ENCODE data around the gene MYH15. TPM values are rescaled to one million over a fixed set of nuclear protein-coding genes. Genes with fewer than 3 reads are reported as not detected.

Gene MYH15
- total RNA-seq, 2 experiments from 2014 or later: 0.46 to 0.57 TPM

DNA sequence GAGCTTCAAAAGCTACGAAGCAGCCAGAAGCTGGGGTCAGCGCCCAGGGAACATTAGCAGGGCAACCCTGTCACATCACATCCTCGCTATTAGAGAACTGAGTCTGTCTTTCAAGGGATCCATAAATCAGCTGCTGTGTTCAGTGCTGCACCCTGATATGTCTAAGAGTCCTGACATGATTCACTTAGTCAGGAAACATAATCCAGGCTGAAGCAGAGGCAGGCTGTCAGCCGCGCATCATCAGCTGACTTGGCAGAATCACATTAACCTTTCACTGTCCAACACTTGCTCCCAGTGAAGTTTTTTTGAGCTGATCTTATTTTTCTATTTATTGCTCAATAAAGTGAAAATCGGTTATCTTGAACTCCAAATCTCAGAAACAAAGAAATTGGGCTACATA, 23.5 kb downstream of the MYH15 start:
- no peaks in the 10 kb centered on the region for H3K36me3 ChIP-seq (ENCODE audit: insufficient read depth, low read length)
- H3K4me1 ChIP-seq (ENCODE audit: insufficient read depth, low read length, poor library complexity, severe bottlenecking): no peaks in the 10 kb centered on the region
- H3K4me3 ChIP-seq (ENCODE audit: low read depth, low read length, poor library complexity, severe bottlenecking): no peak overlapping the region
- H3K9me3 ChIP-seq (ENCODE audit: low read length): no peaks in the 10 kb centered on the region
- H2AFZ ChIP-seq (ENCODE audit: low read length): no peak overlapping the region
- H3K27ac ChIP-seq (ENCODE audit: low read depth, low read length, poor library complexity, severe bottlenecking): no peak overlapping the region
- DNase-seq (ENCODE audit: low spot score): no peak
- POLR2A ChIA-PET: interaction anchor here (1.0 kb wide), 1 partner anchor 9 kb away, joined by 3 read pairs; no protein-coding TSS in a partner anchor
- BruUV-seq (replicated peaks): no TSS peak
- H4K20me1 ChIP-seq (ENCODE audit: insufficient read depth, low read length): no peaks in the 10 kb centered on the region
- H3K9me2 ChIP-seq (ENCODE audit: insufficient read depth, low read length): no peaks in the 10 kb centered on the region
- no peak overlapping the region for H3K4me2 ChIP-seq (ENCODE audit: low read length)
- CTCF ChIA-PET (ENCODE audit: unreplicated experiment): no interaction called here
- intact Hi-C loops (cut with micrococcal nuclease; ENCODE audit: unreplicated experiment): no loop called here
- no peaks in the 10 kb centered on the region for H3K79me2 ChIP-seq (ENCODE audit: insufficient read depth, low read depth, low read length)
- TF ChIP-seq, protein P1, sequence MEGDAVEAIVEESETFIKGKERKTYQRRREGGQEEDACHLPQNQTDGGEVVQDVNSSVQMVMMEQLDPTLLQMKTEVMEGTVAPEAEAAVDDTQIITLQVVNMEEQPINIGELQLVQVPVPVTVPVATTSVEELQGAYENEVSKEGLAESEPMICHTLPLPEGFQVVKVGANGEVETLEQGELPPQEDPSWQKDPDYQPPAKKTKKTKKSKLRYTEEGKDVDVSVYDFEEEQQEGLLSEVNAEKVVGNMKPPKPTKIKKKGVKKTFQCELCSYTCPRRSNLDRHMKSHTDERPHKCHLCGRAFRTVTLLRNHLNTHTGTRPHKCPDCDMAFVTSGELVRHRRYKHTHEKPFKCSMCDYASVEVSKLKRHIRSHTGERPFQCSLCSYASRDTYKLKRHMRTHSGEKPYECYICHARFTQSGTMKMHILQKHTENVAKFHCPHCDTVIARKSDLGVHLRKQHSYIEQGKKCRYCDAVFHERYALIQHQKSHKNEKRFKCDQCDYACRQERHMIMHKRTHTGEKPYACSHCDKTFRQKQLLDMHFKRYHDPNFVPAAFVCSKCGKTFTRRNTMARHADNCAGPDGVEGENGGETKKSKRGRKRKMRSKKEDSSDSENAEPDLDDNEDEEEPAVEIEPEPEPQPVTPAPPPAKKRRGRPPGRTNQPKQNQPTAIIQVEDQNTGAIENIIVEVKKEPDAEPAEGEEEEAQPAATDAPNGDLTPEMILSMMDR (conservative IDR thresholded peaks at IDR 0.05; ENCODE audit: low read length): no peak
- TF ChIP-seq EZH2phosphoT487 (IDR thresholded peaks at IDR 0.05; ENCODE audit: borderline replicate concordance, low read depth, low read length): no peak

DNA sequence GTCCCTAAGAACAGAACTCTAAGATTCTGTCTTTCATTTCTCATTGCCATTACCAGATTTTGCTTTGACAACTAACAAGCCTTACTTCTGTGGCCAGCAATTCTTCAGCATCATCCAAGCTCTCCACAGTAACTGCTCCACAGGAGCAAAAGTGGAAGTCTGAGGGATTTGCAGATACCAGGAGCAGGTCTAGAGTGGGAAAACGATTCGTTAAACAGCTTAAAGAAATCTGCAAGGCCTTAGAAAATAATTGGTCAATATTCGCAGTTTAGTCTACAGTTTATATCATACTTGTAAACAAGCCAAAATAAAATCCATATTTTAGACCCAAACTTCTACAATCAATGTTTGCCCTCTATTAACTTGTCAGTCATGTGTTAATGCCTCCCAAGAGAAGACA, 24.1 kb downstream of the MYH15 start:
- H3K9me2 ChIP-seq (ENCODE audit: insufficient read depth, low read length): no peaks in the 10 kb centered on the region
- H3K4me3 ChIP-seq (ENCODE audit: low read depth, low read length, poor library complexity, severe bottlenecking): no peak overlapping the region
- H3K4me2 ChIP-seq (ENCODE audit: low read length): no peak overlapping the region
- H2AFZ ChIP-seq (ENCODE audit: low read length): no peak overlapping the region
- no peaks in the 10 kb centered on the region for H3K36me3 ChIP-seq (ENCODE audit: insufficient read depth, low read length)
- DNase-seq (ENCODE audit: low spot score): no peak
- no peak for TF ChIP-seq EZH2phosphoT487 (IDR thresholded peaks at IDR 0.05; ENCODE audit: borderline replicate concordance, low read depth, low read length)
- TF ChIP-seq, protein P1 (conservative IDR thresholded peaks at IDR 0.05; ENCODE audit: low read length): no peak
- ChIA-PET POLR2A (interaction anchor here (0.6 to 1.0 kb wide), 2 partner anchors 9 to 542 kb away, joined by 3 read pairs; no protein-coding TSS in a partner anchor), CTCF (ENCODE audit: unreplicated experiment) (no interaction called here)
- no TSS peak for BruUV-seq (replicated peaks)
- no peak overlapping the region for H3K27ac ChIP-seq (ENCODE audit: low read depth, low read length, poor library complexity, severe bottlenecking)
- H3K9me3 ChIP-seq (ENCODE audit: low read length): no peaks in the 10 kb centered on the region
- intact Hi-C loops (cut with micrococcal nuclease; ENCODE audit: unreplicated experiment): no loop called here
- H3K4me1 ChIP-seq (ENCODE audit: insufficient read depth, low read length, poor library complexity, severe bottlenecking): no peaks in the 10 kb centered on the region
- H3K79me2 ChIP-seq (ENCODE audit: insufficient read depth, low read depth, low read length): no peaks in the 10 kb centered on the region
- no peaks in the 10 kb centered on the region for H4K20me1 ChIP-seq (ENCODE audit: insufficient read depth, low read length)

DNA sequence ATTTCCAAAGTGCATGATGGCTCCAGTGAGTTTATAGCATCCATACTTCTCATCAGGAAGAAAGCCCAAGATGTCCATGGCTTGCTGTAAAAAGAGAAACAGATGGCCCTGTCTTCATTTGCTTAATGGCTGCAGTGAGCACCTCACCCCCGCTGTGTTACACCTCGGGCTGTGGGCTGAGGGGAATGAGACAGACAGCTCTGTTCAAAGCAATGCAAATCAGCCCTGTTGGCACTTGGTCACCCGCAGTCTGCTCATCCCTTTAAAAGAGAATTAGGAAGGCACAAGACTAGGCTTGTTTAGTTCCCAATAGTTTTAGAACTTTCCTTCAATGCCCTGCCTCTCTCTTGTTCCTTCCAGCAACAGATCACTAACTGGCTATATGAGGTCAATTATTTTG, 25.2 kb downstream of the MYH15 start:
- Histone ChIP-seq H3K79me2 (ENCODE audit: insufficient read depth, low read depth, low read length) (no peaks in the 10 kb centered on the region), H3K27ac (ENCODE audit: low read depth, low read length, poor library complexity, severe bottlenecking) (no peak overlapping the region), H3K4me2 (ENCODE audit: low read length) (no peak overlapping the region), H3K9me3 (ENCODE audit: low read length) (no peaks in the 10 kb centered on the region), H4K20me1 (ENCODE audit: insufficient read depth, low read length) (no peaks in the 10 kb centered on the region), H3K4me1 (ENCODE audit: insufficient read depth, low read length, poor library complexity, severe bottlenecking) (no peaks in the 10 kb centered on the region), H2AFZ (ENCODE audit: low read length) (no peak overlapping the region), H3K9me2 (ENCODE audit: insufficient read depth, low read length) (no peaks in the 10 kb centered on the region), H3K36me3 (ENCODE audit: insufficient read depth, low read length) (no peaks in the 10 kb centered on the region), H3K4me3 (ENCODE audit: low read depth, low read length, poor library complexity, severe bottlenecking) (no peak overlapping the region)
- POLR2A ChIA-PET: no interaction called here
- CTCF ChIA-PET (ENCODE audit: unreplicated experiment): no interaction called here
- no TSS peak for BruUV-seq (replicated peaks)
- intact Hi-C loops (cut with micrococcal nuclease; ENCODE audit: unreplicated experiment): no loop called here
- DNase-seq (ENCODE audit: low spot score): no peak
- TF ChIP-seq EZH2phosphoT487 (IDR thresholded peaks at IDR 0.05; ENCODE audit: borderline replicate concordance, low read depth, low read length): no peak
- TF ChIP-seq, protein P1 (conservative IDR thresholded peaks at IDR 0.05; ENCODE audit: low read length): no peak

All from OCI-LY7 (cell line).